NT2/D1 (cell line): ENCODE data around the gene SPATA13.

ENCODE experiments used
- SUZ12 ChIP-seq: IDR thresholded peaks from 2 replicates; pipeline ENCODE4 v1.6.1; 2011; ENCODE audit not compliant: insufficient read length, insufficient read depth; ENCODE audit errors: extremely low read depth
- YY1 ChIP-seq: IDR thresholded peaks from 2 replicates; pipeline ENCODE4 v1.6.1; 2011; ENCODE audit not compliant: insufficient read length, insufficient read depth

GRCh38 chr13:24199016-24199415 lies 38.5 kb downstream of the SPATA13 start:
- no peak for TF ChIP-seq SUZ12
- no peak for TF ChIP-seq YY1
